Endothelial cell of umbilical vein (primary cell): ENCODE measurements around the gene APC2. TPM values are rescaled to one million over a fixed set of nuclear protein-coding genes. Genes with fewer than 3 reads are reported as not detected.
"Not testable (repeated sequence)": the region's sequence is repeated elsewhere in the genome, so short reads cannot be mapped to it uniquely, and the experiment has no call there.

Experiments
- BruUV-seq: library from RNA; stranded (reverse); fragments of 400-500 nt; replicated peaks from 2 replicates; lab custom pipeline; 2021; lab: Mats Ljungman, UMichigan
- CTCF ChIA-PET: fragments of 300-600, 350-600 bp; sonication (Branson Sonifier 250); formaldehyde crosslinking; loops from one replicate; lab custom pipeline; 2021; ENCODE audit warnings: antibody characterized with exemption, inconsistent platforms; lab: Charles Lee
- POLR2A ChIA-PET: fragments of 300-600, 350-600 bp; sonication (Branson Sonifier 250); formaldehyde crosslinking; loops from one replicate; lab custom pipeline; 2021; ENCODE audit warnings: antibody characterized with exemption, inconsistent platforms; lab: Charles Lee
- DNase-seq: peaks from one replicate; pipeline ENCODE4 v3.0.0-alpha.2; 2011; ENCODE audit warnings: low read depth, low spot score
- FAIRE-seq: peaks from 2 replicates; lab custom pipeline; 2011; peaks lifted over from hg19 to GRCh38; lab: Jason Lieb, UNC
- H2AFZ ChIP-seq: 2 replicates; pipeline ENCODE4 v1.6.0; 2012; ENCODE audit warnings: low read depth, low read length, control low read depth, inconsistent platforms
- H3K27ac ChIP-seq: 2 replicates; pipeline ENCODE4 v1.5.1; 2011; ENCODE audit warnings: low read depth, mild to moderate bottlenecking, control low read depth, low read length, moderate library complexity; ENCODE audit not compliant: insufficient read depth
- H3K27me3 ChIP-seq, 2 experiments: 2 replicates each; pipeline versions ENCODE4 v1.6.0 to v1.6.1; 2011; ENCODE audit warnings: low read length in 2 of 2, mixed read lengths in 1 of 2; ENCODE audit not compliant: control insufficient read depth in 2 of 2, insufficient read depth in 2 of 2
- H3K36me3 ChIP-seq, 2 experiments: 2 replicates in 1 of 2; 3 replicates in 1 of 2; pipeline ENCODE4 v1.5.1; 2011; ENCODE audit warnings: low read length in 2 of 2, mild to moderate bottlenecking in 1 of 2, moderate library complexity in 1 of 2; ENCODE audit not compliant: control insufficient read depth in 2 of 2, insufficient read depth in 2 of 2; ENCODE audit errors: extremely low read depth in 1 of 2
- H3K4me1 ChIP-seq: 3 replicates; pipeline ENCODE4 v1.5.1; 2011; ENCODE audit warnings: mild to moderate bottlenecking, low read length; ENCODE audit not compliant: control insufficient read depth, insufficient read depth; ENCODE audit errors: extremely low read depth
- H3K4me2 ChIP-seq: 2 replicates; pipeline ENCODE4 v1.6.1; 2011; ENCODE audit warnings: low read length, control low read depth, mixed read lengths; ENCODE audit not compliant: insufficient read depth
- H3K4me3 ChIP-seq, 3 experiments: fragments of 200-600 bp in 1 of 3; sonication (generic), shearing (Covaris generic) in 1 of 3; replicated peaks in 1 of 3; 2 replicates each; pipeline ENCODE4 v1.5.1; 2011 to 2016; ENCODE audit warnings: control low read depth in 3 of 3, low read length in 3 of 3, mild to moderate bottlenecking in 2 of 3, inconsistent platforms in 1 of 3, low read depth in 1 of 3, moderate library complexity in 1 of 3; ENCODE audit not compliant: insufficient read depth in 1 of 3
- H3K79me2 ChIP-seq: 2 replicates; pipeline ENCODE4 v1.6.0; 2012; ENCODE audit warnings: low read length, inconsistent platforms; ENCODE audit not compliant: control insufficient read depth, insufficient read depth
- H3K9ac ChIP-seq: replicated peaks from 2 replicates; pipeline ENCODE3; 2011; ENCODE audit warnings: low read length, control low read depth; ENCODE audit not compliant: insufficient read depth; ENCODE audit errors: extremely low read depth
- H3K9me1 ChIP-seq: replicated peaks from 3 replicates; pipeline ENCODE4 v1.6.0; 2011; ENCODE audit warnings: mild to moderate bottlenecking, low read length; ENCODE audit not compliant: control insufficient read depth, insufficient read depth; ENCODE audit errors: extremely low read depth
- H3K9me3 ChIP-seq: replicated peaks from 2 replicates; pipeline ENCODE4 v1.5.1; 2012; ENCODE audit warnings: low read length, inconsistent platforms; ENCODE audit not compliant: control insufficient read depth, insufficient read depth
- H4K20me1 ChIP-seq: replicated peaks from 2 replicates; pipeline ENCODE3; 2011; ENCODE audit warnings: mild to moderate bottlenecking, low read length; ENCODE audit not compliant: control insufficient read depth, insufficient read depth; ENCODE audit errors: extremely low read depth
- CTCF ChIP-seq, 2 donors: IDR thresholded peaks; 1 replicate in 1 of 2; 2 replicates in 1 of 2; pipeline ENCODE4 v1.5.1; 2011; ENCODE audit warnings: low read length in 2 of 2, mild to moderate bottlenecking in 2 of 2, moderate library complexity in 2 of 2, control low read depth in 1 of 2, inconsistent platforms in 1 of 2, low read depth in 1 of 2; ENCODE audit not compliant: insufficient read depth in 1 of 2; ENCODE audit errors: extremely low read depth in 1 of 2
- FOS ChIP-seq: IDR thresholded peaks from 2 replicates; pipeline ENCODE4 v1.6.1; 2011; ENCODE audit warnings: mild to moderate bottlenecking, low read length, moderate library complexity, borderline replicate concordance; ENCODE audit not compliant: insufficient read depth
- GATA2 ChIP-seq: IDR thresholded peaks from 2 replicates; pipeline ENCODE4 v1.7.0; 2011; ENCODE audit warnings: low read depth, mild to moderate bottlenecking, moderate library complexity, mixed read lengths, low read length; ENCODE audit not compliant: insufficient read length, insufficient read depth
- JUN ChIP-seq: IDR thresholded peaks from 2 replicates; pipeline ENCODE4 v1.6.1; 2011; ENCODE audit warnings: borderline replicate concordance, low read depth; ENCODE audit not compliant: insufficient read length, insufficient read depth
- MYC ChIP-seq: IDR thresholded peaks from one replicate; pipeline ENCODE4 v1.6.1; 2011; ENCODE audit warnings: mild to moderate bottlenecking, low read depth, low read length
- POLR2AphosphoS5 ChIP-seq: IDR thresholded peaks from 2 replicates; pipeline ENCODE4 v1.6.1; 2012; ENCODE audit warnings: low read depth, mild to moderate bottlenecking, control low read depth, low read length, moderate library complexity; ENCODE audit not compliant: insufficient read depth
- dilution Hi-C: fragments of 300-500 bp; cut with MboI; formaldehyde crosslinking; loops from one replicate; pipeline ENCODE4 v1.15.0; 2019; ENCODE audit warnings: low sequenced_read_pairs; ENCODE audit not compliant: extremely low pct_ligation_motif_present
- intact Hi-C: fragments of 100-400 bp; cut with micrococcal nuclease; formaldehyde crosslinking; loops from one replicate; pipeline ENCODE4 v1.10.0; 2022
- polyA plus RNA-seq, 4 experiments: library from polyadenylated mRNA; depleted of rRNA in 3 of 4; stranded (reverse) in 3 of 4; unstranded in 1 of 4; fragments of >200 nt; gene quantifications; 2 replicates each; pipeline versions ENCODE4 v1.2.1 to v1.2.3, GENCODE V29; 2011 to 2012; ENCODE audit warnings: missing spikeins in 1 of 4
- total RNA-seq: library from RNA; stranded (reverse); gene quantifications from 2 replicates; pipeline ENCODE4 v1.2.3, GENCODE V29; 2021

Gene APC2
- total and polyA plus RNA-seq, 2 donors (not counting 3 experiments of a cell fraction or from before 2014, with no cell fraction given): 0.01 to 0.04 TPM

- H3K27ac ChIP-seq: no peak overlapping the region
- no peaks in the 10 kb centered on the region for H3K9me3 ChIP-seq
- H3K4me1 ChIP-seq: no peaks in the 10 kb centered on the region
- H3K36me3 ChIP-seq: no peaks in the 10 kb centered on the region
- H3K4me2 ChIP-seq: no peak overlapping the region
- CTCF ChIA-PET: interaction anchor here (1.3 kb wide), 1 partner anchor 27 kb away, joined by 3 read pairs; no protein-coding TSS in a partner anchor
- no peaks in the 10 kb centered on the region for H3K9me1 ChIP-seq
- H3K4me3 ChIP-seq: no peak overlapping the region
- DNase-seq: no peak
- H3K79me2 ChIP-seq: no peaks in the 10 kb centered on the region
- FAIRE-seq: no peak
- TF ChIP-seq CTCF (IDR thresholded peaks at IDR 0.05; ENCODE audit: extremely low read depth in 1 of 2, insufficient read depth in 1 of 2, low read depth in 1 of 2, low read length in 2 of 2): no peak
- no peak for TF ChIP-seq JUN
- TF ChIP-seq FOS: no peak
- no peak for TF ChIP-seq POLR2AphosphoS5
- TF ChIP-seq GATA2: no peak
- TF ChIP-seq MYC: no peak
- H2AFZ ChIP-seq: no peak overlapping the region
- intact Hi-C loops: no loop called here
- peaks cover under 1 to 4% of the 10 kb centered on the region in 2 experiments for H3K27me3 ChIP-seq
- POLR2A ChIA-PET: no interaction called here
- dilution Hi-C loops: no loop called here
- H3K9ac ChIP-seq: no peak overlapping the region
- no TSS peak for BruUV-seq
- no peaks in the 10 kb centered on the region for H4K20me1 ChIP-seq
Measured at GRCh38 chr19:1518471-1518870, 68.5 kb downstream of the APC2 start.

- H4K20me1 ChIP-seq, H3K9me3 ChIP-seq, intact Hi-C loops, BruUV-seq, H3K27ac ChIP-seq, H3K36me3 ChIP-seq, DNase-seq, H3K9ac ChIP-seq, H3K4me3 ChIP-seq, FAIRE-seq, POLR2A ChIA-PET, H3K4me1 ChIP-seq, H2AFZ ChIP-seq, H3K27me3 ChIP-seq, H3K4me2 ChIP-seq, dilution Hi-C loops, H3K79me2 ChIP-seq, CTCF ChIA-PET, H3K9me1 ChIP-seq: not testable (repeated sequence)
Measured at GRCh38 chr19:1519802-1520201, 69.9 kb downstream of the APC2 start.
